ENCODE measurements around the gene UBP1.
A peak's percentile ranks its signal among the peaks of the same experiment; 100 is the strongest.
"Not testable (repeated sequence)": the region's sequence is repeated elsewhere in the genome, so short reads cannot be mapped to it uniquely, and the experiment has no call there.

UBP1 gene, protein sequence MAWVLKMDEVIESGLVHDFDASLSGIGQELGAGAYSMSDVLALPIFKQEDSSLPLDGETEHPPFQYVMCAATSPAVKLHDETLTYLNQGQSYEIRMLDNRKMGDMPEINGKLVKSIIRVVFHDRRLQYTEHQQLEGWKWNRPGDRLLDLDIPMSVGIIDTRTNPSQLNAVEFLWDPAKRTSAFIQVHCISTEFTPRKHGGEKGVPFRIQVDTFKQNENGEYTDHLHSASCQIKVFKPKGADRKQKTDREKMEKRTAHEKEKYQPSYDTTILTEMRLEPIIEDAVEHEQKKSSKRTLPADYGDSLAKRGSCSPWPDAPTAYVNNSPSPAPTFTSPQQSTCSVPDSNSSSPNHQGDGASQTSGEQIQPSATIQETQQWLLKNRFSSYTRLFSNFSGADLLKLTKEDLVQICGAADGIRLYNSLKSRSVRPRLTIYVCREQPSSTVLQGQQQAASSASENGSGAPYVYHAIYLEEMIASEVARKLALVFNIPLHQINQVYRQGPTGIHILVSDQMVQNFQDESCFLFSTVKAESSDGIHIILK

DNA sequence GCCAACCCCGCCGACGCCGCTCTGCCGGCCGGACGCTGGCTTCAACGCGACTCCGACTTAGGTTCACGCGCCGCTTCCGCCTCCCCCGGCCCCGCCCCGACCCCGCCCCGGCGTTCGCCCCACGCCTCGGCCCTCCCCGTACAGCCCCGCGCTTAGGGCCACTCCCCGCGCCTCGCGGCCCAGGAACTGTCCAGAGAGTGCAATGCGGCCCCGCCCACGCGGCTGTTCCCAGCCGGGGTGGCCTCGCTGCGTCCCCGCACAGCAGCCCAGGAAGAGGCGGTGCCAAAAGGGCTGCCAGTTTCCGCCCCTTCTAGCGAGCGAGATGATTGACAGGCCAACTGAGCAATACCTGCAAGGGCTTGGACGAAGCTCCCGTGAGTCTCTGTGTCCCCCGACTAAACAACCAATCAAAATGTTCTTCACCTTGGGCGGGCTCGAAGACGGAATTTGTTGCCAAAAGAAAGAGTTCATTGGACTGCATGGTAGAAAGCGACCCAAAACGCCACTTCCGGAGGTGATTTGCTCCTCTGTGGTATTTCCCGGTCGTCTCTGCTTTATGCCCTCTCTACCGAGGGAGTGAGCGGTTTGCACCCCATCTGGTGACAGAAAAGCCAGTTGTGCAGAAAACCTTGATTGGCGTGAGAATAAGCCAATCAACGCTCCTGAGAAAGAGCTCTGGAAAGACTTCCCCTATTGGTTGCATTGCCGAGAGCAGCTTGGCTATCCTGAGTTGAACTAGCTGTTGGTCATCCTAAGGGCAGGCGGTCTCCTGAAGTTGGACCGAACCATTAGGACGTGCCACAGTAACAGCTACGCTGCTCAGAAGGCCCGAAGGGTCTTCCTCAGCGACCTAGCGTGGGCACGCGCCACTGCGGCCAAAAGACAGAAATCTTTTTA lies at the start of gene UBP1:
Gene UBP1, minus strand, starts transcription at position 78 of the 897 bp plus-strand sequence. CDS start 557 bp downstream, outside the sequence.
- peak; percentile 99 for FAIRE-seq

DNA sequence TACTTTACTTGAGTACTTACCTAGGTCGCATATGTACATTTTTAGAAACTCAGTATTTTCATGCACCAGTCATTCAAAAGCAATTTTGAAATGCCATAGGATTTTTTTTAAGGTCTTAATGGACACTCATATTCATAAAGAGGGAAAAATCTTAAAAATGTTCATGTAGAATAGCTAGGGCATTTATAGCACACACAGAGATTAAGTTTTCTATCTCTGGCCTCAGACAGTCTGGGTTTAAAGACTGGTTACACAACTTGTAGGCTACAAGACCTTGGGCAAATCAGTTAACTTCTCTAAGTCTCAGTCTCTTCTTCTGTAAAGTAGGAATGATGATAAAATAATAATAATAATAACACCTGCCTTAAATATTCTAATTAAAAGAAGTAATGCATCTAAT lies 48.5 kb upstream of the UBP1 start:
- no peak for FAIRE-seq

DNA sequence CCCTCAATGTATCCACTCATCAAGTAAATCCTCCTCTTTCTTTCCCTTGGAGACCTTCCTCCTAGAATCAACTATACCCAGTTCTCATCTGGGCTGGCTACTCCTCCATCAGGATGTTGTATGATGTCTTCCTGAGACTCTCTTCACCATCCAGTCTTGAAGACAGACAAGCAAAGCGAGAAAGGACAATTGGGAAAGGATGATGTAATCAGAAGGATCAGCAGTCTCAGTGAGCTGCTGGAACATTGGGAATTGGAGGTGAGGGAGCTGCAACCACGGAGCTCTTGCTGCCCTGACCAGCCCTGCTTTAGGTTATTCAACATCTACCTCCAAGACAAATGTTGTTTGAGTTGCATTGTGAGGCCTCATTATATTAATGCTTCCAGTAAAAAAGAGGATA lies 48.0 kb upstream of the UBP1 start:
- no peak for FAIRE-seq

DNA sequence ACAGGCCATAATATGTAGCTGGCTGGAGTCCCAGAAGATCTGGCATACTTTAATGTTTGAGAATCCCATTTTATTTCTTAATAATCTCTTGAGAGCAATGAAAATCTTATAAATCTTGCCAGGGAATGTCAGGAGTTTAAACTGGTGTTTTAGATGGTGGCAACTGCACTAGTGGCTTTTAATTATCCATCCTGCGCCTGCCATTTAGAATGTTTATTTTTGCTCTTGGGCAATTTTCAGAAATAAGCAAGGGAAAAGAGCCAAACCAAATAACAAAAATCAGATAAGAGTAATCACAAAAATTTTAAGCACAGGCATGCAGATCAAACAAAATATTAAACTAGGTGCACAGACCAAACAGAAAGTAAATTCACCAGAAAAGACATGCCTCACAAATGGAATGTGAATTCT lies 41.9 kb upstream of the UBP1 start:
- FAIRE-seq = no peak

DNA sequence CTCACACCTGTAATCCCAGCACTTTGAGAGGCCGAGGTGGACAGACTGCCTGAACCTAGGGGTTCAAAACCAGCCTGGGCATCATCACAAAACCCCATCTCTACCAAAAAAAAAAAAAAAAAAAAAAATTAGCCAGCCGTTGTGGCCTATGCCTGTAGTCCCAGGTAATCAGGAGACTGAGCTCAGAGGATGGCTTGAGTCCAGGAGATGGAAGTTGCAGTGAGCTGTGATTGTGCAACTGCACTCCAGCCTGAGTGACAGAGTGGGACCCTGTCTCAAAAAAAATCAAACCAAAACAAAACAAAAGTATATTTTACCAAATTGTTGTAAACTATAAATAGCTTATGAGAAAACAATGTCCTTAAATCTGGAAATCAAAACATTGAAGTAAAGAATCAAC lies 34.7 kb upstream of the UBP1 start:
- FAIRE-seq = no peak

DNA sequence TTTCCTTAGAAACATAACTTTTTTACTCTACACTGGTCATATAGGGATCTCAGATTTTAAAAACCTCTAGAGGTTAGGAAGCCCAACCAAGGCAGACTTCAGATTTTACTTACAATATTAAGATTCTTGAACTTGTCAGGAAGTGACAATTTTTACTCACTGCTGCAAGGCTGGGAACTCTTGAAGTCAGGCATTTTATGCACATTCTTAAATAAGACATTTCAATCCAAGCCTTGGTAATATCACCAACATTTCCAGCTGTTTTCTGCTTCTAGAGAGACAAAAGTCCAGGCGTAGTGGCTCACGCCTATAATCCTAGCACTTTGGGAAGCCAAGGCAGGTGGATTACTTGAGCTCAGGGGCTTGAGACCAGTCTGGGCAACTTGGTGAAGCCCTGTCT lies 33.6 kb upstream of the UBP1 start:
- no peak for FAIRE-seq

DNA sequence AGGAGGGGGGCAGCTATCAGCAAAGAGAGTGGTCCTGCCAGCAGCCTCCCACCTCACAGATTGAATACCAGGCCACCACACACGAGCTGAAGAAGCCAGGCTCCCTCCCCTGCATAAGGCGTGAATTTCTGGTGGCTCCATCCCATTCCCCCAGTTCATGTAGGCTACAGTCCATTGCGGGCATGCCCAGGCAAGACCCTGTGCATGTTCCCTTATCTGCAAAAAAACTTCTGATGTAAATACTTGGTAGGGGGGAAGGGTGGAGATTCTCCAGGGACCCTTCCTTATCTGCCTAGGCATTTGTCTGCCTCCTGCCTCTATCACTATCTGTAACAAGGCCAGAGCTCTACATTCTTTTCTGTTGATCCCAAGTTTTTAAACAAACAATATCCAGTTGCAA lies 27.6 kb upstream of the UBP1 start:
- FAIRE-seq = no peak

DNA sequence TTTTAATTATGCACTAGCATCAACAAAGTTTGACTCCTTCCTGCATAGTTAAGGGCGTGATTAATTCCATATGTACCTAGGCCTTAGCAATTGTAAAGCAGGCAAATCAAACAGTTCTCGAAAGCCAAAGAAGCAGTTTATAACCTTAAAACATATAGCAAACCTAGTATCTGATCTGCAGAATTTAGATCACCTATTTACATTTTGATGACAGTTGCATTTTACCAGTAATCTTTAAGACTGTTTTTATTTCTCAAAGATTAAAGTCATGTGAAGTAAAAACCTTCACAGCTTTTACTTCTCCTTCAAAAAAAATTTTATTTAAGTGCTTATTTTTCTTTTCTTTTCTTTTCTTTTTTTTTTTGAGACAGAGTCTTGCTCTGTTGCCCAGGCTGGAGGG lies 20.9 kb upstream of the UBP1 start:
- FAIRE-seq = no peak

DNA sequence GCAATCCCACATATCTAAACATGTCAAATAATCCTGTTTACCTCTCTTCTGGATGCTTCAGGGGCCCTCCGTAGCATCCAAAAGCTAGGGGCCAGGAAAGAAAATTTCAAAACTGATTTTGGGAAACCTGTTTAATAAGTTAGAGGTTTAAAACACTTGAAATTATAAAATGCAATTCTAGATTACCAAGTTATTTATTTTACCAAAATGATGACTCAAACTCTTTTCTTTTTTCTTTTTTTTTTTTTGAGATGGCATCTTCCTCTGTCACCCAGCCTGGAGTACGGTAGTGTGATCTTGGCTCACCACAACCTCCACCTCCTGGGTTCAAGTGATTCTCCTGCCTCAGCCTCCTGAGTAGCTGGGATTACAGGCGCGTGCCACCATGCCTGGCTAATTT lies 19.4 kb upstream of the UBP1 start:
- not testable (repeated sequence) for FAIRE-seq

DNA sequence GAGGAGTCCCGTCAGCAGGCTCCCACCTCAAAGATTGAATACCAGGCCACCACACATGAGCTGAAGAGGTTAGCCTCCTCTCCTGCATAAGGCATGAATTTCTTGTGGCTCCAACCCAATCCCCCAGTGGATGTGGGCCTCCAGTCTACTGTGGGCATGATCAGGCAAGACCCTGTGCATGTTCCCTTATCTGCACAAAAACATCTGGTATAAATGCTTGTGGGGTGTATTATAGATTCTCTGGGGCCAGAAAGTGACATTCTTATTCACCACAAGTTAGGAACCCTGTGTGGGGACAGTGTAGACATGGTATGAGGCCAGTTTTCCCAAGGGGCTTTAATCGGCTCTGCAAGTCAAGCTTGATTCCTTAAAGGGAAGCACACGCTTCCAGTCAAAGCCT lies 18.2 kb upstream of the UBP1 start:
- FAIRE-seq = no peak

DNA sequence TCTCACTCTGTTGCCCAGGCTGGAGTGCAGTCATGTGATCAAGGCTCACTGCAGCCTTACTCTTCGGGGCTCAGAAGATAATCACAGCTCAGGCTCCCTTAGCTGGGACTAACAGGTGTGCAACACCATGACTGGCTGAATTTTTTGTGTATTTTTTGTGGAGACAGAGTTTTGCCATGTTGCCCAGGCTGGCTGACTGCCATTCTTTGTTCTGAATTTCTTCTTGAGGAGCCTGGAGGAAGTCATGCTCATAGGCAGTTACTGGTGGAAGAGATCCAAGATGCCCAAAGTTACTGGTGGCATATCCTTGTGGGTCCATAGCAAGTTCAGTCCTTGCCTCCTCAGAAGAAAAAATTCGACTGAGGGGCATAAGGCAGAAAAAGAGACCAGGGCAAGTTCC lies 16.6 kb upstream of the UBP1 start:
- FAIRE-seq = no peak

DNA sequence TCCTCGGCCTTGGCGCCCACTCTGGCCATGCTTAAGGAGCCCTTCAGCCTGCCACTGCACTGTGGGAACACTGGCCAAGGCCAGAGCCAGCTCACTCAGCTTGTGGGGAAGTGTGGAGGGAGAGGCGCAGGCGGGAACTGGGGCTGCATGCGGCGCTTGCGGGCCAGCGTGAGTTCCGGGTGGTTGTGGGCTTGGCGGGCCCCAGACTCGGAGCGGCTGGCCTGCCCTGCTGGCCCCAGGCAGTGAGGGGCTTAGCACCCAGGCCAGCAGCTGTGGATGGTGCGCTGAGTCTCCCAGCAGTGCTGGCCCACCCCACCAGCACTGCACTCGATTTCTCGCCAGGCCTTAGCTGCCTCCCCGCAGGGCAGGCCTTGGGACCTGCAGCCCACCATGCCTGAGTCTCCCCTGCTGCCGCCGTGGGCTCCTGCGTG lies 13.1 kb upstream of the UBP1 start:
- no peak for FAIRE-seq

DNA sequence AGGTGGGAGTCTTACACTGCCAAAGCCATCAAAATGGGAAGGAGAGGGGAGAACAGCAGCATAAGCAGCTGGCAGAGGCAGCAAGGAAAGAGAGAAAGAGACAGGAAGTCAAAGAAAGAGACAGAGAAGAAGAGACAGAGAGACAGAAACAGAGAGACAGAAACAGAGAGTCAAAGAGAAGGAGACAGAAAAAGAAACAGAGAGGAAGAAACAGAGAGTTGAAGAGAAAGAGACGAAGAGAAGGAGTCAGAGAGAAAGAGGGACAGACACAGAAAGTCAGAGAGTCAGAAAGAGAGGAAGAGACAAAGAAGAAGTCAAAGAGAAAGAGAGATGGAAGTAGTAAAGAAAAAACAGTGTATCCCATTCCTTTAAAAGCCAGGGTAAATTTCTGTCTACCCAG lies 11.8 kb upstream of the UBP1 start:
- not testable (repeated sequence) for FAIRE-seq

DNA sequence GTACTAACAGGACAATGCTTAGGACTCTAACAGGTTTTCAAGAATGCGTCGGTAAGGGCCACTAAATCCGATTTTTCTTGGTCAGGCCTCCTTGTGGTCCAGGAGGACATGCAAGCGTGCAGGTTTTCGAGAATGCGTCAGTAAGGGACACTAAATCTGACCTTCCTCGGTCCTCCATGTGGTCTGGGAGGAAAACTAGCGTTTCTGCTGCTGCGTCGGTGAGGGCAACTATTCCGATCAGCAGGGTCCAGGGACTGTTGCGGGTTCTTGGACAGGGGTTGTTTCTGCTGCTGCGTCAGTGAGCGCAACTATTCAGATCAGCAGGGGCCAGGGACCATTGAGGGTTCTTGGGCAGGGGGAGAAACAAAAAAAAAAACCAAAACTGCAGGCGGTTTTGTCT lies 7.8 kb upstream of the UBP1 start:
- no peak for FAIRE-seq

DNA sequence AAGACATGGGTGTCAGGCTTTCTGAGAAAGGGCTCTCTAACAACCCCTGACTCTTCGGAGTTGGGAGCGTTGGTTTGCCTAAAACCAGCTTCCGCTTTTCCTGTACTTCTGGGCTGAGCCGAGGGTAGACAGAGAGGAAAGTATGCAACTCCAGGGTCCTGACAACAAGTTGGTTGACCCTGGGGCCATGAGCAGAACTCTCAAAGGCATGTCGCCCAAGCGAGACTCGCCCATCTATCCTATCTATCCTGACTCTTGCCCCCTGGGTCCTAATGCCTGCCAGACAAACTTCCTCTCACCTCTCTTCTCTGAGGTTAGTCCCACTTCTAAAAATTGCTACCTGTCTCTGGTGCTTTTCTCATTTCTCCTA lies 7.0 kb upstream of the UBP1 start:
- not testable (repeated sequence) for FAIRE-seq

DNA sequence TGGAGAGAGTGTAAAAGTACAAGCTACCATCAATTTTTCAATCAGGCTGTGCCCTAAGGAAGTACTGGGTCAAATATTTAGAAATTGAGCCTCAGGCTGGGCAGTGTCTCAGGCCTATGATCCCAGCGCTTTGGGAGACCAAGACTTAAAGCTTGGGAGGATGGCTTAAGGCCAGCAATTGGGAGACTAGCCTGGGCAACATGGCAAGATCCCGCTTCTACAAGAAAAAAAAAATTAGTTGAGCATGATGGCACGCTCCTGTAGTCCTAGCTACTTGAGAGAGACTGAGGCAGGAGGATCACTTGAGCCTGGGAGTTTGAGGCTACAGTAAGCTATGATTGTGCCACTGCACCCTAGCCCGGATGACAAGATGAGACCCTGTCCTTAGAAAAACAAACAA lies 2.0 kb upstream of the UBP1 start:
- no peak for FAIRE-seq

DNA sequence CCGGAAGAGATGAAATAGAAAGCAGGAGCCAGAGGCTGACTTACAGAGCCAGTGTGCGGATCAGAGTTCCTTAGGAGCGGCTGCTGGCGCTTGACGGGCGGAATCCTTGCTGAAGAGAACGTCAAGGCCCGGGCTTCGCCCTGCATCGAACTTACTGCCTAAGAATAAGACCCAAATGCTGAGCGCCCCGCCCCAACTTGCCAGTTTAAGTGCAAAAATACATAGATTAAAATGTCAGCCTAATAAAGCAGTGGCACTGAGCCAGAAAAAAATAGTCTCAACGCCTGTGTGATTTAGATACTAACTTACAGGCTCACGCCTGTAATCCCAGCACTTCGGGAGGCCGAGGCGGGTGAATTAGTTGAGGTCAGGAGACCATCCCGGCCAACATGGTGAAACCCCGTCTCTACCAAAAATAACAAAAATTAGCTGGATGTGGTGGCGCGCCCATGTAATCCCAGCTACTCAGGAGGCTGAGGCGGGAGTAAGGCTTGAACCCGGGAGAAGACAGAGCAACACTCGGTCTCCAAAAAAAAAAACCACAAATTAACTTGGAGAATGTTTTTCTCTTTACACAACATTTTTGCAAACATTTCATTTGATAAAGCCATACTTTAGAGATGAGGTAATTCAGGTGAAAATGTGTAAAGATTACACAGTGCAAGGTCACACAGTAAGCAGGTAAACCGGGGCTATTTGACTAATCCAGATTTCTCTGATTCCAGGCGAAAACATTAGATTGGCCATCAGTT lies 1.2 kb upstream of the UBP1 start:
- FAIRE-seq = no peak

DNA sequence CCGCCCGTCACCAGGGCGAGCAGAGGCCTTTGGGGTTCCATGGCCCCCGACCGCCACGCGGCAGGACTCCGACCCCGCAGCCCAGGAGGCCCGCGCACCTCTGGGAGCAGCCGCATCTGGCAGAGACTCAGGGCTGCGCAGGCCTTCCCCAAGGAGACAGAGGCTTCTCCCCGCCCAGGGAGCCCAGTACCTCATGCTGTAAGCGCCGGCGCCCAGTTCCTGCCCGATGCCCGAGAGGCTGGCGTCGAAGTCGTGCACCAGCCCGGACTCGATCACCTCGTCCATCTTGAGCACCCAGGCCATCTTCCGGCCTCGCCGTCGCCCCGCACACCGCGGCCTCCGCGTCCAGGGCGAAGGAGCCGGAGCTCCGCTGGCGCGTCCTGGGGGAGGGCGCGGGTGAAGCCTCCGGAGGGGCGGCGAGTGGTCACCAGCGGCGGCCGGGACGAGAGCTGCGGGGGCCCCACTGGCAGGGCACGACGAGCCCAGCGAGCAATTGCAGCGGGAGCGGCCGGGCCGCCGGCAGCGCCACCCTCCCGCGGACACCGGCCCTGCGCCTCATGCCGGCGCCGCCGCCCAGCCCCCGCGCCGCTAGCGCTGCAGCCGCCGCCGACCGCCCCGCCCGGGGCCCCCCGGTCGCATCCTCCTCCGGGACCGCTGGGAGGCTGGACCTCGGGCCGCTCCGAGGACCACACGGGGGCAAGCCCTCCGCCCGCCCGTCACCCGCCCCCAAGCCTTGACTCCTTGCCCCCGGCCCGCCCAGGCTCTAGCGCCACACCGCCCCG lies 468 bp downstream of the UBP1 start:
- FAIRE-seq = no peak

DNA sequence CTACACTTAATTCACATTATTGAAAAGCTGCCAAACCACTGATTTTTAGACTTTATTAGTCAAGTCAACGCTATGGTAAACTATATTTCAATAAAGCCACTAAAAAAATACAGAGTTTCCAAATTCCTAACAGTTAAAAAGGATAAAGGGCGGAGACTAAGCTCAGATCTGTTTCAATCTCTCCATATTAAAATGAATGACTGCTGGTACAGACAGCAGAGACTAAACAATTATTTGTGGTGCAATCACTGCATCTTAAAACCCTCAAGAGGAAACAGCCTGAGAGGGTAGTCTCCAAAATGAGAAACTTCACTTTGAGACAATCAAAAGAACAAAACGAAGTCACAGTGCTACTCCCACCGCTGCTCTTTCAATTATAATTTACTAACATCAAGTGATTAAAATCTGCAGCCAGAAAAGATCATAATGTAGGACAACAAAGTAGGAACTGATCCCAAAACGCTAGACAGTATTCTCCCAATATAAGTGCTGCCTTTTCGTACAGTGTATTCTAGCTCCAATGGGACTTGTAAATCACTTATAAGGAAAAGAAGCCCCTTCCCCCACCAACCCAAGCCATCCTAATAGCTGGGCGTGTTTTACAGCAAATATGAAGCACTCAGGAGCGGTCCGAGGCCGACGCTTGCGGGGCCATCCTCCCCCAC lies 1.2 kb downstream of the UBP1 start:
- FAIRE-seq = no peak

DNA sequence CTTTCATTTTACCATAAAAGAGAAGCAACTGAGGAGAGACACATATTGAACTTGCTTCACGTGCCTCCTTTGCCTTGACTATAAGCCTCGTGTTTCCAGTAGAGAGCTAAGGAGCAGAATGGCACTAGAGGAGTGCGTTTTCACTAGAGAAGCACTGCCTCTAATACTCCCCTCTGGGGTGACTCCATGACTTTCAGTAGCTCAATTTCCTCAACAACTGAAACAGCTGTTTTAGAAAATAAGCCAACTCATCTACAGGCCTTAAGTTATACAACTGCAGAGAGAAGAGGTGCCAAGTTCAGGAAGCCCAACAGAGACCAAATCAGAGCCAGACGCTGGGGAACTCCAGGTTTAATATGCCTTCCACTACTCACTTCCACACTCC lies 1.9 kb downstream of the UBP1 start:
- FAIRE-seq = no peak

DNA sequence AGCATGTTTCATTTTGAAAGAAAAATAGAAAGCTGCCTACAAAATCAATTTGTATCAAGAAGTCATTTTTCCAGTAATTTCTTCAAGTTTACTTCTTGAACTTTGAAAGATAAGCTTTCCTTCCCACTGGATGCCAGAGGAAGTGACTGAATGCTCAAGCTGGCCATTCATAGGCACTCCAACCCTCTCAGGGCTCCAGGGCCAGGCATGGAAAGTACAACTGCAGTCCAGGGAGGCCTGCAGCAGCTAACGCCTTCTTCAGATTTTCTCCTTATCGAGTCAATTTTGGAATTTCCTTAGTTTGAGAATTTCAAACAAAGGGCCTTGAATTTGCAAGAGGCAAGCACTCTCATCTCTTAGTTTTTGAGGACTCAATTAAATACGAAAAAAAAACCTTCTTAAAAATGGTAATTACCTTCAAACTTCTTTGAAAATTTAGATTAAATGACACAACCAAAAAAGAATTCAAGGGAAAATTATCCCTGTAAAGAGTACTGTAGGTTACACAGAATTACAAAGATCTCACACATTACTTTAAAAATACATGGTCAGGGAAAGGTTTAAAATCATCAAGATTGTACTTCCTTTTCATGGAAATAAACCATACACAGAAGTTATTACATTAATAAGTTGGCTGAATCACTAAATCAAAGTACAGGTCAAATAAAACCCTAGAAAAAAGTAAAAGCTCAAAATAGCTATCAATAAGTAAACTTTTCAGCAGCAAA lies 2.5 kb downstream of the UBP1 start:
- FAIRE-seq = no peak
